HepG2 (cell line): ENCODE measurements around the gene PYGO2. TPM values are rescaled to one million over a fixed set of nuclear protein-coding genes. Genes with fewer than 3 reads are reported as not detected.

ENCODE experiments used
- CERS6 ChIP-seq: sonication (generic); formaldehyde crosslinking; IDR thresholded peaks from 2 replicates; pipeline ENCODE4 v1.5.0; 2020; ENCODE audit warnings: missing genetic modification reagents
- FIP1L1 ChIP-seq: fragments of 200-400 bp; formaldehyde crosslinking; IDR thresholded peaks from 2 replicates; pipeline ENCODE4 v1.6.1; 2018; ENCODE audit warnings: low read depth, mild to moderate bottlenecking, low read length, moderate library complexity, borderline replicate concordance; ENCODE audit not compliant: insufficient read depth
- HINFP ChIP-seq: sonication (generic); formaldehyde crosslinking; IDR thresholded peaks from 2 replicates; pipeline ENCODE4 v1.4.0; 2020; ENCODE audit warnings: low read depth, mild to moderate bottlenecking, missing genetic modification reagents
- MXI1 ChIP-seq: IDR thresholded peaks from 3 replicates; pipeline ENCODE4 v1.6.1; 2012; ENCODE audit warnings: low read depth, low read length, inconsistent platforms, borderline replicate concordance
- PHF20 ChIP-seq: sonication (generic); formaldehyde crosslinking; IDR thresholded peaks from 2 replicates; pipeline ENCODE4 v1.5.0; 2020; ENCODE audit warnings: mild to moderate bottlenecking, missing genetic modification reagents
- POLR2A ChIP-seq, 2 experiments: IDR thresholded peaks; 2 replicates each; pipeline ENCODE4 v1.6.1; 2011; ENCODE audit warnings: low read depth in 2 of 2, low read length in 2 of 2, mild to moderate bottlenecking in 1 of 2, moderate library complexity in 1 of 2; ENCODE audit not compliant: insufficient read depth in 1 of 2
- TEAD3 ChIP-seq: optimal IDR thresholded peaks from 2 replicates; pipeline ENCODE3; 2016; ENCODE audit warnings: borderline replicate concordance
- ZNF136 ChIP-seq: sonication (generic); formaldehyde crosslinking; IDR thresholded peaks from 2 replicates; pipeline ENCODE4 v1.8.1; 2022; ENCODE audit warnings: low read depth, mild to moderate bottlenecking, moderate library complexity, missing genetic modification reagents
- ZNF605 ChIP-seq: sonication (generic); formaldehyde crosslinking; IDR thresholded peaks from 2 replicates; pipeline ENCODE4 v1.8.0; 2022; ENCODE audit warnings: mild to moderate bottlenecking, missing genetic modification reagents
- ZZZ3 ChIP-seq: sonication (generic); formaldehyde crosslinking; IDR thresholded peaks from 2 replicates; pipeline ENCODE4 v1.4.0; 2020; ENCODE audit warnings: missing genetic modification reagents, mild to moderate bottlenecking, borderline replicate concordance
- polyA plus RNA-seq, 8 experiments: library from polyadenylated mRNA; depleted of rRNA in 3 of 8; stranded (reverse) in 7 of 8; unstranded in 1 of 8; fragments of >200 nt; fragmentation: Illumina TruSeq in 4 of 8; extraction: Trizol in 4 of 8; gene quantifications; 2 replicates each; pipeline versions ENCODE4 v1.2.1 to v1.2.3, GENCODE V29; 2011 to 2016; ENCODE audit warnings: low read depth in 4 of 8, missing spikeins in 1 of 8, mixed read lengths in 1 of 8; ENCODE audit not compliant: insufficient read depth in 1 of 8
- total RNA-seq, 5 experiments: library from RNA; depleted of rRNA; stranded (reverse); fragments of >200 nt; fragmentation: Illumina TruSeq; extraction: Trizol; gene quantifications; 2 replicates each; pipeline ENCODE4 v1.2.3, GENCODE V29; 2016; ENCODE audit warnings: low read depth in 1 of 5
- TF ChIP-seq, protein P1 (sequence below): sonication (generic); formaldehyde crosslinking; IDR thresholded peaks from 2 replicates; pipeline ENCODE4 v1.4.0; 2020; ENCODE audit warnings: mild to moderate bottlenecking, missing genetic modification reagents

The PYGO2 gene
- total and polyA plus RNA-seq, 2 of the 13 experiments (the other 11 are each of a cell fraction or from before 2014, with no cell fraction given), result 20.3 to 21.8 TPM

- no peak for TF ChIP-seq CERS6 (CRISPR knock-in tag)
- peak; percentile 51; the same call in 1 of the 2 replicates for TF ChIP-seq PHF20
- no peak for TF ChIP-seq FIP1L1
- no peak; the same call in 1 of the 2 replicates for TF ChIP-seq ZNF605 (CRISPR knock-in tag)
- TF ChIP-seq MXI1, result no peak
- TF ChIP-seq POLR2A (IDR thresholded peaks at IDR 0.05; ENCODE audit: insufficient read depth in 1 of 2, low read depth in 2 of 2, low read length in 2 of 2), result 0 out of 4 replicates have a peak, but pooled peaks of 1 of the 2 experiments have one; percentile 4
- no peak for TF ChIP-seq ZZZ3 (CRISPR knock-in tag)
- no peak for TF ChIP-seq HINFP (CRISPR knock-in tag)
- TF ChIP-seq TEAD3 (CRISPR knock-in tag), result no peak
- TF ChIP-seq ZNF136 (CRISPR knock-in tag), result 0 out of 2 replicates have a peak, but pooled peaks have one; percentile 3
- TF ChIP-seq, protein P1, sequence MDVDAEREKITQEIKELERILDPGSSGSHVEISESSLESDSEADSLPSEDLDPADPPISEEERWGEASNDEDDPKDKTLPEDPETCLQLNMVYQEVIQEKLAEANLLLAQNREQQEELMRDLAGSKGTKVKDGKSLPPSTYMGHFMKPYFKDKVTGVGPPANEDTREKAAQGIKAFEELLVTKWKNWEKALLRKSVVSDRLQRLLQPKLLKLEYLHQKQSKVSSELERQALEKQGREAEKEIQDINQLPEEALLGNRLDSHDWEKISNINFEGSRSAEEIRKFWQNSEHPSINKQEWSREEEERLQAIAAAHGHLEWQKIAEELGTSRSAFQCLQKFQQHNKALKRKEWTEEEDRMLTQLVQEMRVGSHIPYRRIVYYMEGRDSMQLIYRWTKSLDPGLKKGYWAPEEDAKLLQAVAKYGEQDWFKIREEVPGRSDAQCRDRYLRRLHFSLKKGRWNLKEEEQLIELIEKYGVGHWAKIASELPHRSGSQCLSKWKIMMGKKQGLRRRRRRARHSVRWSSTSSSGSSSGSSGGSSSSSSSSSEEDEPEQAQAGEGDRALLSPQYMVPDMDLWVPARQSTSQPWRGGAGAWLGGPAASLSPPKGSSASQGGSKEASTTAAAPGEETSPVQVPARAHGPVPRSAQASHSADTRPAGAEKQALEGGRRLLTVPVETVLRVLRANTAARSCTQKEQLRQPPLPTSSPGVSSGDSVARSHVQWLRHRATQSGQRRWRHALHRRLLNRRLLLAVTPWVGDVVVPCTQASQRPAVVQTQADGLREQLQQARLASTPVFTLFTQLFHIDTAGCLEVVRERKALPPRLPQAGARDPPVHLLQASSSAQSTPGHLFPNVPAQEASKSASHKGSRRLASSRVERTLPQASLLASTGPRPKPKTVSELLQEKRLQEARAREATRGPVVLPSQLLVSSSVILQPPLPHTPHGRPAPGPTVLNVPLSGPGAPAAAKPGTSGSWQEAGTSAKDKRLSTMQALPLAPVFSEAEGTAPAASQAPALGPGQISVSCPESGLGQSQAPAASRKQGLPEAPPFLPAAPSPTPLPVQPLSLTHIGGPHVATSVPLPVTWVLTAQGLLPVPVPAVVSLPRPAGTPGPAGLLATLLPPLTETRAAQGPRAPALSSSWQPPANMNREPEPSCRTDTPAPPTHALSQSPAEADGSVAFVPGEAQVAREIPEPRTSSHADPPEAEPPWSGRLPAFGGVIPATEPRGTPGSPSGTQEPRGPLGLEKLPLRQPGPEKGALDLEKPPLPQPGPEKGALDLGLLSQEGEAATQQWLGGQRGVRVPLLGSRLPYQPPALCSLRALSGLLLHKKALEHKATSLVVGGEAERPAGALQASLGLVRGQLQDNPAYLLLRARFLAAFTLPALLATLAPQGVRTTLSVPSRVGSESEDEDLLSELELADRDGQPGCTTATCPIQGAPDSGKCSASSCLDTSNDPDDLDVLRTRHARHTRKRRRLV, result 0 out of 2 replicates have a peak, but pooled peaks have one; percentile 2
Measured at GRCh38 chr1:155001425-155001674, 39.8 kb upstream of the PYGO2 start (continued).
